ENCODE results near the gene AVP. TPM values are rescaled to one million over a fixed set of nuclear protein-coding genes. Genes with fewer than 3 reads are reported as not detected.

Gene AVP
- polyA plus RNA-seq, 1 donor from 2014 or later = not detected

DNA sequence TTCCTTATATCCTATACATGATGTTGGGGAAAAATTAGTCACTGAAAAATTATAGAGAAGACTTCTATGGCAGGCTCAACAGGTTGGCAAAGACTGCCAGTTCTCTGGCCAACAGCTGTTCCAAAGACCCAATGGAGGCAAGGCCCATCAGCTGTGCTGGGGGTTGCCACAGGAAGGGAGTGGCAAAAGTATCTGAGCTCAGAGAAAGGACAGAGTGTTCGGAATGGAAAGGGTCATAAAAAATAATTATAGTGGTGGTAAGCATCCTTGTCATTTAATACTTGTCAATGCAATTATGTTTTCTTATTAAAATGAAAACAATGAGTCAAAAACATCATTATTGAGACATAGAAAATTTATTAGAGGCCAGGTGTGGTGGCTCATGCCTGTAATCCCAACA is 39.0 kb upstream of the AVP start:
- Histone ChIP-seq H3K4me2 (ENCODE audit: low read length) (no peak overlapping the region), H3K9me2 (ENCODE audit: insufficient read depth, low read length) (no peaks in the 10 kb centered on the region)
- TF ChIP-seq EZH2 (IDR thresholded peaks at IDR 0.05; ENCODE audit: borderline replicate concordance, insufficient read depth, low read length, poor library complexity, severe bottlenecking) (no peak), RAD21 (conservative IDR thresholded peaks at IDR 0.05) (no peak), TAF1 (IDR thresholded peaks at IDR 0.05; ENCODE audit: low read depth) (no peak), SMC3 (conservative IDR thresholded peaks at IDR 0.05; ENCODE audit: poor library complexity) (no peak), CTCF (IDR thresholded peaks at IDR 0.05; ENCODE audit: poor library complexity, severe bottlenecking) (no peak), REST (IDR thresholded peaks at IDR 0.05; ENCODE audit: borderline replicate concordance) (no peak), MXI1 (conservative IDR thresholded peaks at IDR 0.05; ENCODE audit: poor library complexity, severe bottlenecking) (no peak), POLR2AphosphoS5 (IDR thresholded peaks at IDR 0.05) (no peak), EP300 (conservative IDR thresholded peaks at IDR 0.05; ENCODE audit: poor library complexity, severe bottlenecking) (no peak)

DNA sequence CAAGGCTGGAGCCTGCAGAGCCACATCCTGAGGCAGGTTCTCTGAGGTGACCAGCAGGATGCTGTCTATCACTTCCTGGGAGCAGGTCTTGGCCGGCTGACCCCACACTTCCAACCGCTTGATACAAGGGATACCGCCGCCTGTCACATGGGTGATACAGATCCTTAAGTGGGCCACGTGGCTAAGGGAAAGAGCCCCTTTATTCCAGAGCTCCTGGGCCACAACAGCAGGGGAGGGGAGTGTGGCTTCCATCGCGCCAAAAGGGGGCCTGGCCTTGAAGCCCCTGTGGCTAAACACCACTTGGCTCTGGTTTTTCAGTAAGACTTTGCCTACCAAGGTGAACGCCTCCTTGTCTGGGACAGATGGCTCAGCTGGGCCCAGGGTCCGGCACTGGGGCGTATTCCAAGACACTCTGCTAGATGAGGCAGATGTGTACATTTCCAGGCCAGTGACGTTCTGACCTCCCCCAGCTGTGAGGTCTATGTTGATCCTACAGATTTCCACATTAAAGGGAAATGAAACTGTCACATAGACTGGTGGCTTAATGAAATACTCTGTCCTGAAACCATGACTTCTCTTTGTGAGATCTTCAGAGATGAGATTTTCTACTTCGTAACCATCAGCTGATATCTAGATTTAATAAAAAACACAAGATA is 37.6 kb upstream of the AVP start:
- peaks cover 15% of the 10 kb centered on the region for H3K9me3 ChIP-seq (ENCODE audit: low read length)
- no peak overlapping the region for H3K27ac ChIP-seq (ENCODE audit: low read length)

More for the DNA sequence above, 39.0 kb upstream of the AVP start:
- no peaks in the 10 kb centered on the region for H3K79me2 ChIP-seq (replicated peaks; ENCODE audit: insufficient read depth, low read length)
- H4K20me1 ChIP-seq (ENCODE audit: insufficient read depth) = no peaks in the 10 kb centered on the region
- H3K36me3 ChIP-seq (ENCODE audit: insufficient read depth, low read length) = peaks cover 11% of the 10 kb centered on the region
- no peaks in the 10 kb centered on the region for H3F3A ChIP-seq (ENCODE audit: insufficient read depth, low read length, poor library complexity, severe bottlenecking)
- no peak overlapping the region for H3K4me3 ChIP-seq (ENCODE audit: low read length)
- H3K9me3 ChIP-seq (ENCODE audit: low read length) = peaks cover 15% of the 10 kb centered on the region
- H3K27me3 ChIP-seq (ENCODE audit: insufficient read depth, low read depth, low read length) = no peaks in the 10 kb centered on the region
- no peak overlapping the region for H2AFZ ChIP-seq (ENCODE audit: low read depth, low read length)
- H3K9ac ChIP-seq (ENCODE audit: low read length) = no peak overlapping the region
- no peak overlapping the region for H3K27ac ChIP-seq (ENCODE audit: low read length)

More for the DNA sequence above, 37.6 kb upstream of the AVP start:
- Histone ChIP-seq H3K9ac (ENCODE audit: low read length) (no peak overlapping the region), H3K4me2 (ENCODE audit: low read length) (no peak overlapping the region), H2AFZ (ENCODE audit: low read depth, low read length) (no peak overlapping the region), H3F3A (ENCODE audit: insufficient read depth, low read length, poor library complexity, severe bottlenecking) (no peaks in the 10 kb centered on the region), H4K20me1 (ENCODE audit: insufficient read depth) (no peaks in the 10 kb centered on the region), H3K4me3 (ENCODE audit: low read length) (no peak overlapping the region), H3K9me2 (ENCODE audit: insufficient read depth, low read length) (no peaks in the 10 kb centered on the region), H3K36me3 (ENCODE audit: insufficient read depth, low read length) (peaks cover 11% of the 10 kb centered on the region), H3K27me3 (ENCODE audit: insufficient read depth, low read depth, low read length) (no peaks in the 10 kb centered on the region), H3K79me2 (replicated peaks; ENCODE audit: insufficient read depth, low read length) (no peaks in the 10 kb centered on the region)
- TF ChIP-seq EP300 (conservative IDR thresholded peaks at IDR 0.05; ENCODE audit: poor library complexity, severe bottlenecking) = no peak
- no peak for TF ChIP-seq POLR2AphosphoS5 (IDR thresholded peaks at IDR 0.05)
- TF ChIP-seq RAD21 (conservative IDR thresholded peaks at IDR 0.05) = no peak
- TF ChIP-seq EZH2 (IDR thresholded peaks at IDR 0.05; ENCODE audit: borderline replicate concordance, insufficient read depth, low read length, poor library complexity, severe bottlenecking) = no peak
- TF ChIP-seq TAF1 (IDR thresholded peaks at IDR 0.05; ENCODE audit: low read depth) = no peak
- no peak for TF ChIP-seq SMC3 (conservative IDR thresholded peaks at IDR 0.05; ENCODE audit: poor library complexity)
- TF ChIP-seq REST (IDR thresholded peaks at IDR 0.05; ENCODE audit: borderline replicate concordance) = no peak
- no peak for TF ChIP-seq MXI1 (conservative IDR thresholded peaks at IDR 0.05; ENCODE audit: poor library complexity, severe bottlenecking)
- TF ChIP-seq CTCF (IDR thresholded peaks at IDR 0.05; ENCODE audit: poor library complexity, severe bottlenecking) = no peak
